ENCODE data around the gene IL2RA.

IL2RA gene

DNA sequence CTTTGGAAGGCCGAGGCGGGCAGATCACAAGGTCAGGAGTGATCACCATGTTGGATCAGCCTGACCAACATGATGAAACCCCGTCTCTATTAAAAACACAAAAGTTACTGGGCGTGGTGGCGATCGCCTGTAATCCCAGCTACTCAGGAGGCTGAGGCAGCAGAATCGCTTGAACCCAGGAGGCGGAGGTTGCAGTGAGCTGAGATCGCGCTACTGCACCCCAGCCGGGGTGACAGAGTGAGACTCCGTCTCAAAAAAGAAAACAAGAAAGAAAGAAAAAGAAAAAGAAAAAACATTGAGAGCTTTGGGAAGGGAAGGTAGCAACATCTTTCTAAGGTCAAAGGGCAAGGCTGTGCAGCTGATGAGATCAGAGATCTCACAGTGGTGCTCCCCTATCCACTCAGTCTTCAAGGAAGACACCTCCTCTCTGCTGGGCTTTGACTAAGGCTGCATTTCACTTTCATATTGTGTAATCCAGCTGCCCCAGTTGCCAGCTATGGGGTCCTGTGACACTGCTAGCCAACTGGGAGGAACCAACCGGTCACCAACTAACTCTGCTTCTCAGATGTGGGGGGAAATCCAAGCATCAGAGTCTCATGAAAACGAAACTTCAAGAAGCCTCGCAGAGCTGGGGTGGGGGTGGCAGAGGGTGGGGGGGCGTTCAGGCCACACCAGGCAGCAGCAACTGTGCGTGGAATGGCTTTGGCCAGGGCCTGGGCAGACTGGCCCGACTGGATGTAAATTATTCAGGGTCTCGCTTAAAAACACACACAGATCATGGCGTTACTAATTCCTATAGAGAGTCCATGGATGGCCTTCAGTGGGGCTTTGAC is 86.3 kb downstream of the IL2RA start:
- TF ChIP-seq, protein P1, sequence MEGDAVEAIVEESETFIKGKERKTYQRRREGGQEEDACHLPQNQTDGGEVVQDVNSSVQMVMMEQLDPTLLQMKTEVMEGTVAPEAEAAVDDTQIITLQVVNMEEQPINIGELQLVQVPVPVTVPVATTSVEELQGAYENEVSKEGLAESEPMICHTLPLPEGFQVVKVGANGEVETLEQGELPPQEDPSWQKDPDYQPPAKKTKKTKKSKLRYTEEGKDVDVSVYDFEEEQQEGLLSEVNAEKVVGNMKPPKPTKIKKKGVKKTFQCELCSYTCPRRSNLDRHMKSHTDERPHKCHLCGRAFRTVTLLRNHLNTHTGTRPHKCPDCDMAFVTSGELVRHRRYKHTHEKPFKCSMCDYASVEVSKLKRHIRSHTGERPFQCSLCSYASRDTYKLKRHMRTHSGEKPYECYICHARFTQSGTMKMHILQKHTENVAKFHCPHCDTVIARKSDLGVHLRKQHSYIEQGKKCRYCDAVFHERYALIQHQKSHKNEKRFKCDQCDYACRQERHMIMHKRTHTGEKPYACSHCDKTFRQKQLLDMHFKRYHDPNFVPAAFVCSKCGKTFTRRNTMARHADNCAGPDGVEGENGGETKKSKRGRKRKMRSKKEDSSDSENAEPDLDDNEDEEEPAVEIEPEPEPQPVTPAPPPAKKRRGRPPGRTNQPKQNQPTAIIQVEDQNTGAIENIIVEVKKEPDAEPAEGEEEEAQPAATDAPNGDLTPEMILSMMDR (IDR thresholded peaks at IDR 0.05), result no peak

DNA sequence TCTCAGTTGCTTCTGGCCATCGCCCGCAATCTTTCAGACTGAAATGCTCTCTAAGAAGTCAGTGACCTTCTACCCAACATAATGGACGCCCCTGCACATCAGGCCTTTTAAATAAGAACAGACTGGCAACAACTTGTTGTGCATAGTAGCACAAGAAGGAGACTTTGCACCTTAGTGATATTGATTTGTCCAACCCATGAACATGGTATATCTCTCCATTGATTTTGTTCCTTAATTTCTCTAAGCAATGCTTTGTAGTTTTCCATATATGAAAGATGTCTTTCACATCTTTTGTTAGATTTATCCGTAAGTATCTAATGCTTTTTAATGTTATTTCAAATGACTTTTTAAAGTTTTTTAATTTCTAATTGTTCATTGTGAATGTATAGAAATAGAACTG is 89.1 kb downstream of the IL2RA start:
- TF ChIP-seq, protein P1 (IDR thresholded peaks at IDR 0.05), result no peak

DNA sequence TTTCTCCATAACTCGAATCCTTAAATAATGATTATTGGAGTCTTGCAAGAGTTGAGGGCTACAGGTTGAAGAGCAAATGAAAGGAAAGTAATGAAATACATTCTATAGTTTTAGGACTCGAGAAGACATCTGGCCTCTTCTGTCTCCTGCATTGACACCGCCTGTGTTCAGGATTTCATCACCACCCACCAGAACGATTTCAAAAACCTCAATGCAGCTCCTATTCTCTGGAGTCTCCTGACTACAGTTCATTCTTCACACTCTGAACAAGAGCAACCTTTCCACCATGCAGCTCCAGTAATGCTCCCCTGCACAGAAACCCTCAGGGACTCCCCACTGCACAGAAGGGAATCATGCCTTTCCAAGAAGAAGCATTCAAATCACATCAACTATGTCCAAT is 90.3 kb downstream of the IL2RA start:
- TF ChIP-seq, protein P1 (IDR thresholded peaks at IDR 0.05), result no peak

DNA sequence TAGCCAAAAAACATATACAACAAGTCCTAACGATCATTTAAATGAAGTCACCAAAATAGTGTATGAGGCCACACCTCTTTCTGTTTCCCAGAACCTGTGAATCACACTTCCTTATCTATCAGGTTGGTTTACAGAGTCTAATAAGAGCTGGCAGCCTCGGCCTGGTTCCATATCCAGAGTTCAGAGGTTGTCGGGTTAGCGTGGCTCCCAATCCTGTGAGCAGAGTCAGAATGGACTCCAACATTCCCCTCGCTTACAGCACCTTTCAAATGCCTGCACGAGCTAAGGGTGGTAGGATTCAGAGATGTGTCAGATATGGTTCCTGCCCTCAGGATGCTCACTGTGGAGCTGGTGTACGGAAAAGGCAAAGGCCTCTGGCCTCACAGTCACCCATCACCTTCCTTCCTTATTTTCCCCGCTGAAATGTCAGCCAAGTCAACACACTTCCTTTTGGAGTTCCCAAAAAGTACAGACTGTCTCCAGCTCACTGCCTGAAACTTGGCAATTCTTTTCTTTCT is 90.8 kb downstream of the IL2RA start:
- TF ChIP-seq, protein P1 (IDR thresholded peaks at IDR 0.05), result no peak

DNA sequence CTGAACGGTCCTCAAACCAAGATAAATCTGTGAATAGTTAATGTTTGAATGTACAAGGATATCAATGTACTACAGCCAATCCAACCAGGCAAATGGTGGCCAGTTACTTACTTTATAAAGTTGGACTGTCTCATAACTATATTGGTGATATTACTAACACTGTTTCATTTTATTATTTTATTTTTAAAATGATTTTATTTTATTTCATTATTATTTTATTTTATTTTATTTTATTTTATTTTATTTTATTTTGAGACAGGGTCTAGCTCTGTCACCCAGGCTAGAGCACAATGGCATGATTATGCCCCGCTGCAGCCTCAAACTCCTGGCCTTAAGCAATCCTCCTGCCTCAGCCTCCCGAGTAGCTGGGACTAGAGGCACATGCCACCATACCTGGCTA is 91.6 kb downstream of the IL2RA start:
- TF ChIP-seq, protein P1 (IDR thresholded peaks at IDR 0.05), result no peak

DNA sequence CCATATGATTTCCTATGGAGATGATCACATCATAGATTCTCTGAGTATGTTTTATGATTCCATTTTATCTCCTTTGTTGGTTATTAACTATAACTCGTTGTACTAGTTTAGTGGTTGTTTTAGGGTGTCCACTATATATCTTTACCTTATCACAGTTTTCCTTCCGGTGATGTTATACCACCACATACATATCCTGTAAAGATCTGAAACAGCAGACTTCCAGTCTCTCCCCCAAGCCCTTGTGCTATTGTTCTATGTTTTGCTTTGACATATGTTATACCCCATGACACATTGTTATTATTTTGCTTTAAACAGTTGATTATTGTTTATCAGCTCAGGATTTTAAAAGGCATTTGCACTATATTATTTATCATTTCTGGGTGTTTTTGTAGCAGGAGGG is 92.1 kb downstream of the IL2RA start:
- TF ChIP-seq, protein P1 (IDR thresholded peaks at IDR 0.05), result no peak

DNA sequence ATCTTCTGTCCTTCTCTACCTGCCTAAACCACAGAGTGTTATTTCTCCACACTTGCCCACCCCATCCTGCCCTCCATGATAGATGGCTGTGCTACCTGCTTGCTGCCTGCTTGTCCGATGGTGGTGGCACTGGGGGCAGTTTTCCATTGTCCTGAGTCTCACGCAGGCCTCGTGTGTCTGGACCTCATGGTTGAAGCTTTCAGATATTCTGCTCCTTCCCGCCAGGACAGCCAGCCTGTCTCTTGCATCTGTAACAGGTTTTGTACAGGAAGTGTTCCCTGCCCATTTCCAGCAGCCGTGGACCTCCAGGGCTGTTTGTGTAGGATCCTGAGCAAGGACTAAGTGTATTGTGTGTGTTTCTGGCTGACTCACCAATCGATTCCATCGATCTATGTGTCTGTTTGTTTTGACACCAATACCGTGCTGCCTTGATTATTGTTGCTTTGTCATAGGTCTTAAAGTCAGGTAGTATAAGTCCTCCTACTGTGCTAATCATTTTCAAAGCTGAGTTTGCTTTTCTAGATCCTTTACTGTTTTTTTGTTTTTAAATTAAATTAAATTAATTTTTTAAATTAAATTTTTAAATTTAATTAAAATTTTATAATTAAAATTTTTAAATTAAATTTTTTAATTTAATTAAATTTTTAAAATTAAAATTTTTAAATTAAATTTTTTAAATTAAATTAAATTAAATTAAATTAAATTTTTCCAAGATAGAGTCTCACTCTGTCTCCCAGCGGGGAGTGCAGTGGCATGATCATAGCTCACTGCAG is 93.3 kb downstream of the IL2RA start:
- TF ChIP-seq, protein P1 (IDR thresholded peaks at IDR 0.05), result no peak
